ENCODE data around the gene ROBO2. TPM values are rescaled to one million over a fixed set of nuclear protein-coding genes. Genes with fewer than 3 reads are reported as not detected.

Gene ROBO2
- polyA plus RNA-seq, 3 donors = 89.9 to 100 (median 95.6) TPM

GRCh38 chr3:77084511-77084910, 44.6 kb downstream of the ROBO2 start:
- DNase-seq (ENCODE audit: extremely low read depth in 1 of 11, low read depth in 9 of 11, low spot score in 4 of 11) = no peak

DNA sequence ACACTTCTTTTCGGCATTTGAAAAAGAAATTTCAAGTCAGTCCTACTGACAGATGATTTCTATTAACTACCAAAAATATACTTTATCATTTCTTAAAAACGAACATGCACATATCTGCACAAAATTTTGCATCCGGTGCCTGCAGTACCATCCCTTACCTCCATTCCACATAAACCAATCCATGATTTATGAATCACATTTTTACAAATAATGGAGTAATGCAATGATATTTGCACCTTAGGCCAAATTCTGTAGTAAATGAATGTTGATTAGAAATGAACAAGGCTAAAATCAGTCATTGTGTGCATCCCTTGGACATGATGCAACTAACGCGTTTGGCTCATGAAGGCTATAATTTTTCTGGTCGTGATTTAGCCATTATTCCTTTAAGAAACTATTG, 46.5 kb downstream of the ROBO2 start:
- no peak for DNase-seq (ENCODE audit: extremely low read depth in 1 of 11, low read depth in 9 of 11, low spot score in 4 of 11)

DNA sequence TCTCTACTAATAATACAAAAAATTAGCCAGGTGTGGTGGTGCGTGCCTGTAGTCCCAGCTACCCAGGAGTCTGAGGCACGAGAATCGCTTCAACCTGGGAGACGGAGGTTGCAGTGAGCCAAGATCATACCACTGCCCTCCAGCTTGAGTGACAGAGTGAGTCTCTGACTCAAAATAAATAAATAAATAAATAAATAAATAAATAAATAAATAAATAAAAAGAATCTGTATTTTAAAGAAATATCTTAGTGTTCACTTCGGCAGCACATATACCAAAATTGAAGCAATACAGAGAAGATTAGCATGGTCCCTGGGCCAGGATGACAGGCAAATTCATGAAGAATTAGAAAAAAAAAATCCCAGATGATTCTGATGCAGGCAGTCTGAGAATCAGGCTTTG, 51.9 kb downstream of the ROBO2 start:
- no peak for DNase-seq (ENCODE audit: extremely low read depth in 1 of 11, low read depth in 9 of 11, low spot score in 4 of 11)

GRCh38 chr3:77093101-77093500, 53.2 kb downstream of the ROBO2 start:
- no peak for DNase-seq (ENCODE audit: extremely low read depth in 1 of 11, low read depth in 9 of 11, low spot score in 4 of 11)

DNA sequence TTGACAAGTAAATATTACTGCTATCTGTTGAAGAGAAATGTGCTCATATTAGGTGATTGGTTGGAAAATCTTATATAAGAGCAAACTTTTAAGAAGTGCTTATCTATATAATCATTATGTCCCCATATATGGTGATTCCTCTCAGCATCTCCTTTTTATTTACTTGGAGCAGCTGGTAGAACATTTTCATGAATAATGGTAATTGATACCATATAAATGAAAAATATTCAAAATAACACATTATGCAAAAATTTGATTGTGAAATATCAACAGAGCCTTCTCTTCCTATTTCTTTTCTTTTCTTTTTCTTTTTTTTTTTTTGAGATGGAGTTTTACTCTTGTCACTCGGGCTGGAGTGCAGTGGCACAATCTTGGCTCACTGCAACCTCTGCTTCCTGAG, 56.2 kb downstream of the ROBO2 start:
- no peak for DNase-seq (ENCODE audit: extremely low read depth in 1 of 11, low read depth in 9 of 11, low spot score in 4 of 11)

GRCh38 chr3:77096966-77097890, 57.3 kb downstream of the ROBO2 start:
- no peak for DNase-seq (ENCODE audit: extremely low read depth in 1 of 11, low read depth in 9 of 11, low spot score in 4 of 11)

DNA sequence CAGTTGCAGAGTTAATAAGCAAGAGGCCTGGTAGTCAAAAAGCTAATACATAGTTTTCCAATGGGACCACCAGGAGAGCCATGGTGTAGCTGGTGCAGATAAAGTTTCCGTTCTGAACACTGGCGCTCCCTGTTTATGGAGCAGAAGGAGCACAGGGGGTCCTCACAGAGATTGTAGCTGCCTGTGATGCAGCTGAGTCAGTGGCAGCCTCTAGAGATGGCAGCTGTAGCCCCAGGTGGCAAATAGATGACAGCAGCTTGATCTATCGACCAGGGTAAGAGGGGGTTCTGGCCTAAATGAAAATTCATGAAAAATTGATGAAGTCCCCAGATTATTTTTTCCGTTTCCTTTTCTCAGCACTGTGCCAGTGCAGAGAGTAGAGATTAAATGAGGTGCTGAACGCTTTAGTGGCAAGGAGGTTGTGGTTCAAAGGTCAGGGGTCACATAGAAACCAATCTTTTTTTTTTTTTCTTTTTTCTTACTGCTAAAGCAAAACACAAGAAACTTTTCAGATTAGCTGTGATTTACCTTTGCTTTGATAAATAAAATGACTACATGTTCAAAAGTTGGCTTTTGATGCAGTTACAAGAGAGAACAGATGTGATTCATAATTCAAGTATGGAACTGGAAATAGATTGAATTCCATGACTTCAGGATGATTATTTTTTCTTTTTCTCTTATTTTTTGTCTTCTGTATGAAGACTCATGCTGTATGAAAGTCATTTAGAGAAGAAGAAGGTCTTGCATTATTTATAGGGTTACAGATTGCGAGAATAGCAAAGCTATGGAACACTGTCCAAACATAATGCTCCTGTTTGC, 63.3 kb downstream of the ROBO2 start:
- no peak for DNase-seq (ENCODE audit: extremely low read depth in 1 of 11, low read depth in 9 of 11, low spot score in 4 of 11)

DNA sequence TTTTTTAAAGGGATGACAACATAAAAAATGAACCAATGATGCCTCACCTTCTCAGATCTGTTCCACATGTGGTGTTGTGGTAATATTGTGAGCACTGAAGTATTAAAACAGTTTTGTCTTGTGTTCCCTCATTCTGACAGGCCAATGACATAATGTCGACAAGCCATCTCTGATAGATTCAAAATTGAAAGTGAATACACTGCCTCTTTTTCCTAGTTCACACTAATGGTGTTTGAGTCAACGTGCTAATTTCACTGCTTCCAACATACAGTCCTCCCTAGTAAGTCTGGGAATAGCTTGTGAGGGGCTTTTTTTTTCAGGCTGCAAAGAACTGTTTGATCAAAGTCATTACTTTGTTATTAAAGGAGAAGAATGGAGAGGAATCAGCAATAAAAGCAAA, 82.8 kb downstream of the ROBO2 start:
- no peak for DNase-seq (ENCODE audit: extremely low read depth in 1 of 11, low read depth in 9 of 11, low spot score in 4 of 11)

GRCh38 chr3:77125966-77126365, 86.1 kb downstream of the ROBO2 start:
- no peak for DNase-seq (ENCODE audit: extremely low read depth in 1 of 11, low read depth in 9 of 11, low spot score in 4 of 11)

GRCh38 chr3:77134769-77135168, 94.9 kb downstream of the ROBO2 start:
- DNase-seq (ENCODE audit: extremely low read depth in 1 of 11, low read depth in 9 of 11, low spot score in 4 of 11) = no peak

DNA sequence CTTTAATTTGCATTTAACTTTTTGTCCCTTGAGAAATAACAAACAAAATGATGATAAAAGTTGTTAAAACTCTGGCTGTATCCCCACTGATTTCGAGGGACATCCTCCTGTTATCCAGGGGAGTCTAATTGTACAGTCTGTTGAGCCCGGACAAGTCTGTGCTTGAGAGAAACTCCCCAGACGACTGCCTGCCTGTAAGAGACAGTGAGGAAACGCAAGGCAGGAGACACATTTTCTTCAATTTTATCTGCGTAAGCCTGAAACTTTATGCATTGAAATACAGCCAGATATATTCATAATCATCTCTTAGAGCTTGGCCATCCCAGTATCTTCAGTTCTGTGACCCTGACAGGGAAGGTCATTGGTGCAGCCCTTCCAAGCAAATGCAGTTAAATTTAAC, 97.7 kb downstream of the ROBO2 start:
- no peak for DNase-seq (ENCODE audit: extremely low read depth in 1 of 11, low read depth in 9 of 11, low spot score in 4 of 11)

DNA sequence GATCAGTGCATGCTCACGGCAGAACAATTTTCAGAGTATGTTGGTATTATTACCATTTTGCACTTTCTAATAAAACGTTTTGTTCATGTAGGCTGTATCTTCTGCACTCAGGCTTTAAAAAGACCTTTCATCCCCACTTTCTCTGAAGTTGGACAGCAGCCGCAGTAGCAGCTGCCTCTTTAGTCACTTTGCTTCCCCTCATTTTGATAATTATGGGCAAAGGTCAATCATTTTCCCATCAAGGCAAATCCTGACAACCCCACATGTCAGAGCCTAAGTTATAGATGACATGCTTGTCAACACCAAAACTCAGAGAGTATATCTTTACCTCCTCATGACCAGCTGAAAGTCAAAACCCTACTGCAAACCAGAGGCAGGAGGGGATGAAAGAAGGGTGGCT, 99.7 kb downstream of the ROBO2 start:
- no peak for DNase-seq (ENCODE audit: extremely low read depth in 1 of 11, low read depth in 9 of 11, low spot score in 4 of 11)

DNA sequence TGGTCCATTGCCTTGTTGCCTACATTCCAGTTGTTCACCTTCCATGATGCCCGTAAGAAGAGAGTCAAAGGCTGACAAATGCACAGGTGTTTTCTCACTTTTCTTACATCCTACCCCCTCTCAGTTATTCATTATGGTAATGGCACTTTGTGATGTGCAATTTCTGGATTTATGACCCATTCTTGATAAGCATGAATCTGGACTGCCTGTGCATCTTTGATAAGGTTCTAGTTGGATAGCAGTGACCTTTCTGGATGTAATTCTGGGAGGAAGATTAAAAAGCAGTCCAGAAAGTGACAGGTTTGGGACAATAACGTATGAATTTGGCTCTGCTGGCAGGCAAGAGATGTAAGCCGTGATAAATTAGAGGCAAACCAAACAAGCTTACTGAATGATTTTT, 101.5 kb downstream of the ROBO2 start:
- DNase-seq (ENCODE audit: extremely low read depth in 1 of 11, low read depth in 9 of 11, low spot score in 4 of 11) = no peak

DNA sequence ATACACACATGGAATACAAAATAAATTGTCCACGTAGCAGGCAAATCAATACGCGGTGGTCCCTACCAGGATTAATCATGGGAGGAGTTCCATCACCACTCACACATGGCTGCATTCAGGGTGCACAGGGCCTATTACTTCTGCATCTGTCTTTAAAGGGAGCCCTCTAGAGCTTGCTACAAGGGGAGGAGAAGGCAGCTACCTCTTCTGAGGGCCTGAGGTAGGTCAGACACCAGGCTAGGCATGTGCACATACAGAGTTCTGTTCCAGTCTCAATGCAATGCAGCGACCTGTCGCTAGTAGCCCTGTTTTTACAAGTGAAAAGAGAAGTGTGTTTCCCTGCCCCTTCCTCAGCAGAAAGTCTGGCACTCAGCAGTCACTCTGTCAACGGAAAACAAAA, 102.7 kb downstream of the ROBO2 start:
- no peak for DNase-seq (ENCODE audit: extremely low read depth in 1 of 11, low read depth in 9 of 11, low spot score in 4 of 11)

DNA sequence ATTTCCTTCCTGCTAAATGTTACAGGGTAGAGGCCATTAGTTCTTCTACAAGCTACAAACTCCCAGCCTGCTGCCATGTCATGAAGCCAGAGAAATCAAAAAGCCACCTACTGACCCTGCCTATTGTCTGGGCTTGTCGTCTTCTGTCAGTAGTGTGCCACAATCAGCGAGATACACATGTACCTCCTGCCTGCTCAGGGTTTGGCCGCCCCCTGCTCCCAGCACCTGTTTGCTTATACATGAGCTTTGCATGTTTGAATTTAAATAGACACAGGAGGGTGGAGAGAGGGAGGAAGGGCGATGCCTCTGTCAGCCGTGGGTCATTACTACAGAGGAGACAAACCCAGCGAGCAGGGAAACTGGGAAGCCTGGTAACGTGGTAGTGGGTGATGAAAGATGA, 106.1 kb downstream of the ROBO2 start:
- no peak for DNase-seq (ENCODE audit: extremely low read depth in 1 of 11, low read depth in 9 of 11, low spot score in 4 of 11)

DNA sequence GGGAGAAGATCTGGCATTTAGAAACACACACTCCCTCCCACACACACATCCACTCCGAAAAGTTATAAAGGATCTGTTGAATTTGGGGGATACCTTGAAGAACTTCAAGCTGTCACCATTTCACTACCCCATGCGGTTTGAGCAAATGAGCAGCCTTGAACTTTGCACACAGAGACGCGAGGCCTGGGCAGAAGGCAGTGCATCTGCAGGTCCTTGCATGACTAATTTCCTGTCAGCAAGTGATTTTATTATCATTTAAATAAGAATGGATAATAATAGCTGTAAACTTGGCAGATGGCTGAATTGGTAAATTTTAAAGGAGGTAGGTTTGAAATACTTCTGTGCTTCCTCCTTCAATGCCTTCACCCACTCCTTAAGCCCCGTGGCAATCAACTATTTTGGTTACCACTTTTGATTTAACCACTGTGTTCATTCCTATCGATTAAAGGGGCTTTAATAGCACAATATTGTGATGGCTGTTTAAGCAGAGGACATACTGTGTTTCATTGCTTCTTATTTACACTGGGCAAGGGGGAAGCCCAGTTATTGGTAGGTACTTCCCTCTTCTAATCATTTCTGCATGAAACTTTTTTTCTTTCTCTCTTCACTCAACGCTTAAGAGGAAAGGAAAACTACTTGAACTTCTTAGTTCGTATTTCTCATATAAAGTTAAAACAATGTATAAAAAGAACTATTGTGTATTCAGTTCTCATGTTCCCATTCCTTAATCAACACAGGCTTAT, 108.1 kb downstream of the ROBO2 start:
- DNase-seq (ENCODE audit: extremely low read depth in 1 of 11, low read depth in 9 of 11, low spot score in 4 of 11) = no peak

- DNase-seq (ENCODE audit: extremely low read depth in 1 of 11, low read depth in 9 of 11, low spot score in 4 of 11) = no peak
Measured at GRCh38 chr3:77149382-77149781, 109.5 kb downstream of the ROBO2 start.

GRCh38 chr3:77150028-77150427, 110.1 kb downstream of the ROBO2 start:
- no peak for DNase-seq (ENCODE audit: extremely low read depth in 1 of 11, low read depth in 9 of 11, low spot score in 4 of 11)

- DNase-seq (ENCODE audit: extremely low read depth in 1 of 11, low read depth in 9 of 11, low spot score in 4 of 11) = no peak
Measured at GRCh38 chr3:77150759-77151158, 110.9 kb downstream of the ROBO2 start.
